NCI-H82 treated with DMSO at 0.1 percent for 48 hours (cell line): ENCODE data around the gene CETP.
"Not testable (repeated sequence)": the region's sequence is repeated elsewhere in the genome, so short reads cannot be mapped to it uniquely, and the experiment has no call there.

Experiments used
- DNase-seq: peaks from one replicate; lab custom pipeline; 2025; ENCODE audit not compliant: unreplicated experiment; lab: John Stamatoyannopoulos, UW

The CETP gene

DNA sequence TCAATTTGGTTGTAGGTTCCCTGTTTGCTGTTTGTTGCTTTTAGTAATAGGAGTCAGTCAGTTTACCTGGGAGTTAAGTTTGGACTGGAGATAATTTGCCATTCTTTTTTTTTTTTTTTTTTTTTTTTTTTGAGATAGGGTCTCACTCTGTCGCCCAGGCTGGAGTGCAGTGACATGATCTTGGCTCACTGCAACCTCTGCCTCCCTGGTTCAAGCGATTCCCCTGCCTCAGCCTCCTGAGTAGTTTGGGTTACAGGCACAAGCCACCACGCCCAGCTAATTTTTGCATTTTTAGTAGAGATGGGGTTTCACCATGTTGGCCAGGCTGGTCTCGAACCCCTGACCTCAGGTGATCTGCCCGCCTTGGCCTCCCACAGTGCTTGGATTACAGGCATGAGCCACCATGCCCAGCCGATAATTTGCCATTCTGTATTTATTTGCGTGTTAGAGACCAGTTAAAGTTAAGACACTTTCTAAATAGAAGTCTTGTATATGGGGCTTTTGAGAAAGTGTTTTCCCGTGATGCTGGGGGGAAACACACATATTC is 27.1 kb upstream of the CETP start:
- not testable (repeated sequence) for DNase-seq

DNA sequence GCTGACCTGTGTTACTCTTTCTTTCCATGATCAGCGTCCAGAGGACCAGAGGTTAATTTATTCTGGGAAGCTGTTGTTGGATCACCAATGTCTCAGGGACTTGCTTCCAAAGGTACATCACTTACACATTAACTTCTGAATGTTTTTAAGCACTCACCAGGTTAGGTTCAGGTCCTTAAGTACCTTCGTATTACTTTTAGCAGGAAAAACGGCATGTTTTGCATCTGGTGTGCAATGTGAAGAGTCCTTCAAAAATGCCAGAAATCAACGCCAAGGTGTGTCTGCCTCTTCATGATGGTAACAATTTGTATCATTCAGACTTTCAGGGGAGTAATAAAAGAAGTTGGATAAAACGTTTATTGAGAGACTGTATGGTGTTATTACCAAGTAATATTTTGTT is 26.5 kb upstream of the CETP start:
- no peak for DNase-seq

DNA sequence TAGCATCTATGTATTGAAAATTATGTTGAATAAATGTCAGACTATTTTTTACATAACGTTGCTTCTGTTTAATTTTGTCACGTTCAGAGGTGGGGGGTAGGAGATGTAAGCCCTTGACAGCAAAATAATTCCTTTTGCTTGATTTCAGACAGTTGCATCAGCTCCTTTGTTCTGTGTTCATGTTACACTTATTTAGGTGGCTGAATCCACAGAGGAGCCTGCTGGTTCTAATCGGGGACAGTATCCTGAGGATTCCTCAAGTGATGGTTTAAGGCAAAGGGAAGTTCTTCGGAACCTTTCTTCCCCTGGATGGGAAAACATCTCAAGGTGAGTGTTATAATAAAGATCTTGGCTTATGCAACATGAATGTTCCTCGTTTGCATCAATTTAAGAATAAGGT is 25.3 kb upstream of the CETP start:
- no peak for DNase-seq

DNA sequence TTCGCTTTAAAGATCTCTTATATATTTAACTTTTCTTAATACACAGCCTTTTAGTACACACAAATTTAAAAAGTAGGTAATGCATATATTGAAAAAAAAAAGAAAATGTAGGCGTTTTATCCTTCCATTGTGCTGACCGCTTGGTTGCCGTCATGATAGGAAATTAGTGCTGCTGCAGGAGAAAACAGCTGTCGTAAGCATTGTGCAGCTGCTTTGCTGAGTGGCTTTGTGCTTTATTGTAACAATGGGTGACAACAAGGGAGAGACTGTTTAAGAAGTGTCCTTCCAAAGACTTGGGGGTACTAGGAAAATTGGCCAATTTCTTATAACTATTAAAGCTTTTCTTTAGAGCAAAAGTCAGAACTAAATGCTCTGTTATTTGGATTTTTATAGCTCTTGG is 24.8 kb upstream of the CETP start:
- no peak for DNase-seq

DNA sequence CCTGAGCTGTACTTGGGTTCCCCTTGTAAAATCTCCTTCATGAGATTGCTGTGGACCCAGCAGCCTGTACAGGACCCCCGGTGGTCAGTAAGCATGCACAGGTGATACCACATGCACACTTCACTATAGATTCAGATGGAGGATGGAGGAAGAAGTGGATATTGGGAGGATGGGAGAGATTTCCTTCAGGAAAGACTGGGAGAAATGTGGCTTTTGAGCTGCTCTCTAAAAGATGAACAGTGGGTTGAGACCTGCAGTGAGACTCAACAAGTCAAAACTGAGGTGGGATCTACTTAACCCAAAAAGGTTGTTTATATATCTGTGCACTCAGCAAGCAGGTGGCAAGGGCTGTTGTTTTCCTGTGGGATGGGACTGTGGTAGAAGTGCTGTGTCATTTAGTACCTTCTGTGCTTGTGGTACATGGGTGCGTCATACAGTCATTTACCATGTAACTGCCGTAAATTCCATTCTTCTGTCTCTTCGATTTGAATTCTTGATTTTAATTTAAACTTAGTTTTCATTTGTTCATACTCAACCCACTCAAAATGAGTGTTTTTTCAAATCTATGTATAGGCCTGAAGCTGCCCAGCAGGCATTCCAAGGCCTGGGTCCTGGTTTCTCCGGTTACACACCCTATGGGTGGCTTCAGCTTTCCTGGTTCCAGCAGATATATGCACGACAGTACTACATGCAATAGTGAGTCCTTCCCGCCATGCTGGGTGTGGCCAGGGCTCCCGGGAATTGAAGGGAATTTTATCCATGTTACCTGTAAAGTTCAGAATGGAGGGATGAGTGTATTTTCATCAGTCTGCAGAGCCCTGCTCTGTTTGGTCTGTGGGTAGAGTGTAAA is 22.9 kb upstream of the CETP start:
- DNase-seq, result no peak

DNA sequence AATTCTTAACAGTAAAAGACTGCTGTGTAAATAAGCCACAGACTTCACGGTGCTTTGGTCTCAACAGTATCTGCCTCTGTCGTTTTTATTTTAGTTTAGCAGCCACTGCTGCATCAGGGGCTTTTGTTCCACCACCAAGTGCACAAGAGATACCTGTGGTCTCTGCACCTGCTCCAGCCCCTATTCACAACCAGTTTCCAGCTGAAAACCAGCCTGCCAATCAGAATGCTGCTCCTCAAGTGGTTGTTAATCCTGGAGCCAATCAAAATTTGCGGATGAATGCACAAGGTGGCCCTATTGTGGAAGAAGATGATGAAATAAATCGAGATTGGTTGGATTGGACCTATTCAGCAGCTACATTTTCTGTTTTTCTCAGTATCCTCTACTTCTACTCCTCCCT is 21.9 kb upstream of the CETP start:
- no peak for DNase-seq

DNA sequence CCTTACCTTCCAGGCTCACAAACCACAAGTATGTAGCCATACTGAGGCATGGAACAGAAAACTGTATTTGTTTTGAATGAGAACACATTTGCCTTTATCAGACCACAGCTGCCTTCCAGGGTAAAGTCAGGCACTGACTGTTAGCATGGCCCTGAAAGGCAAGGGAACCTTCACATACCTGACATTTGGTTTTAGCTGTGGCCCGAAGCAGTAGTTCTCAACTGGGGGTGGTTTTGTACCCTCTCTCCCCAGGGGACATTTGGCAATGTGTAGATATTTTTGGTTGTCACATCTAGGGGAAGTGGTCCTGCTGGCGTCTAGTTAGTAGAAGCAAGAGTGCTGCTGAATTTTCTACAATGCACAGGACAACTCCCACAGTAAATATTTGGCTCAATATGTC is 20.7 kb upstream of the CETP start:
- DNase-seq, result no peak

DNA sequence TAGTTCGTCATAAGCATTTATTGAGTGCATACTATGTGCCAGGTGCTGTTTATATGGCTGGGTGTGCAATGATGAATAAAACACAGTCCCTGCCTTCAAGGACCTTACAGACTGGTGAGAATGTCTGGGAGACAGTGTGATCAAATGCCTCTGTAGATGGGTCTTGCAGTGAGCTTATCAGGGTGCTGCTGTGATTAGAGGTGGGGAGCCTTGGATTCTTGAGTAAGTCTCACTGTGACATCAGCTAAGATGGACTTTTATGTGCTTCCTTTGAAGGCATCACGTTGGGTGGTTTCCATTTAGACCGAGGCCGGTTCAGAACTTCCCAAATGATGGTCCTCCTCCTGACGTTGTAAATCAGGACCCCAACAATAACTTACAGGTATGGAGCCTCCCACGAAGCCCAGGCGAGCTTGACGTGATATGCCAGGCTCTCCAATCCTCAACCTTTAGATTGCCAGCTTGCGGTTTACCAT is 19.9 kb upstream of the CETP start:
- no peak for DNase-seq

DNA sequence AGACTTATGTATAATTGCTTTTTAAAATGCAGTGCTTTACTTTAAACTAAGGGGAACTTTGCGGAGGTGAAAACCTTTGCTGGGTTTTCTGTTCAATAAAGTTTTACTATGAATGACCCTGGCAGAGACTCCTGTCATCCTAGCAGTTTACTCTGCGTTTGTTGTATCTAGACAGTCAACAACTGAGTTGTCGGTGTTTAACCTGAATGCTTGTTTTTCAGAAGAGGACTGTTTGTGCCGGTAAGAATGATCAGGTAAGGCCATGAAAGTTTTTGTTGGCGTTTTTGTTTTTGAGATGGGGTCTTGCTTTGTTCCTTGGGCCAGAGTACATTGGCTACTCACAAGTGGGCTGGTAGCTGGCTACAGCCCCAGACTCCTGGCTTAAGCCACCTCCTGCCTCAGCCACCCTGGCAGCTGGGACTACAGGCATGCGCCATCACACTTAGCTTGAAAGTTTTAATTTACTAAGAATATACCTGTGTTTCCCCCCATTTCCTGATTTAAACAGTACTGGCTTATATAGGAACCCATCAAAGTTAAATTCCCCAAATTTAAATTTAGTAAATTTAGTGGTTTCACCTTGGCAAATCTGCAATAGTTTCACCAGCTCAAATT is 17.9 kb upstream of the CETP start:
- DNase-seq, result no peak

DNA sequence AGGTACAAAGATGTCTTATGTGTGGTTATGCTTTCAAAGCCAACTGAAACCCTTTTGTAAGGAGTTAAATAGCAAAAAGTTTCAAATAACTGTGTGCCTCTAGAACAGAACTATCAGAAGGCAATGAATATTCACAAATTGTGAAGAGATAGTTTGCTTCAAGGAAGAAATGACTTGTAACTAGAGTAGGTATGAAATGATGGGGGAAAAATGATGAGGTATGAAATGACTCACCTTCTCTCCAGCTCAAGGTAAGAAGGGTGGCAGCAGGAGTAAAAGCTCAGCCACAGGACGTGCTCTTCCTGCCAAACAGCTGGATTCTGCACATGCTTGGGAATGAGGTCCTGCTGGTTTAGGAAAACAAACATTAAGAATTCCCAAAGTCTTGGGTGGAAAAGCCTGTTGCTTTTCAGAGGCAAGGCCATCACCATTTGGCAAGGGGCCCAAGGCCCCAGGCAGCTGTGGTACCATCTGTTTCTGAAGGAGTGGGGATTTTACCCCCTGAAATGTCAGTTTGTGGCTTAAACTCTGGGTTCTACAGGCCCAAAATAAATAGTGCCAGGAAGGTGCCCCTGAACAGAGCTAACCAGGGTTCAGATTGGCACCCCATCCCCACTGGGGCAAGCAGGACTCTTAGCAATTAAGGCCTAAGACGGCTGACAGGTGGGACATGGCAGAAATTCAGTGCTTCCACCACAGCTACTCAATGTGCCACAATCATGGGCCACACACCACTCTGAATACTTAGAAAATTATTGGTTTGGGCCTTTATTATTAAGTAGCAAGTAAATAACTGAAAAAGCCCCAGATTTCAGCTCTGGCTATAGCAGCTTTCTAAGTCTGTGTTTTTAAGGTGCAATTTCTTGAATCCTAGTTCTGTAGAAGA is 16.6 kb upstream of the CETP start:
- DNase-seq, result no peak

DNA sequence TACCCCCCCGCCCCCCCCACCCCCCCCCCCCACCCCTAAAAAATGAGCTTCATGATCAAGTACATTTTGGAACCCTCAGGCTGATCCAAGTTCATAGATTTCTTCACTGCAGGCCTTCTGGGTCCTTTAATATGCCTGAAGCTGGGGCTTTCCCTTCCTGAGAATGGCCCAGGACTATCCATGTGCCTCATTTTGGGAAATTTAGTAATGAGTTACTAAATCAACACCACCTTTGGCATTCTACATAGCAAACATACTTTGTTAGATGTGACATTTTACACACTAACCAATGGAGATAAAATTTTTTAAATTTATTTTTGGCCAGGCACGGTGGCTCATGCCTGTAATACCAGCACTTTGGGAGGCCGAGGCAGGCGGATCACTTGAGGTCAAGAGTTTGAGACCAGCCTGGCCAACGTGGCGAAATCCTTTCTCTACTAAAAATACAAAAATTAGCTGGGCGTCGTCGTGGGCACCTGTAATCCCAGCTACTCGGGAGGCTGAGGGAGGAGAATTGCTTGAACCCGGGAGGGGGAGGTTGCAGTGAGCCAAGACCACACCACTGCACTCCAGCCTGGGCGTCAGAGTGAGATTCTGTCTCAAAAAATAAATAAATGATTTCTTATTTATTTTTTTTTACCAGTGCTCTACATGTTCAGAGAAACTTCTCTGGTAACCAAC is 15.8 kb upstream of the CETP start:
- DNase-seq, result no peak

DNA sequence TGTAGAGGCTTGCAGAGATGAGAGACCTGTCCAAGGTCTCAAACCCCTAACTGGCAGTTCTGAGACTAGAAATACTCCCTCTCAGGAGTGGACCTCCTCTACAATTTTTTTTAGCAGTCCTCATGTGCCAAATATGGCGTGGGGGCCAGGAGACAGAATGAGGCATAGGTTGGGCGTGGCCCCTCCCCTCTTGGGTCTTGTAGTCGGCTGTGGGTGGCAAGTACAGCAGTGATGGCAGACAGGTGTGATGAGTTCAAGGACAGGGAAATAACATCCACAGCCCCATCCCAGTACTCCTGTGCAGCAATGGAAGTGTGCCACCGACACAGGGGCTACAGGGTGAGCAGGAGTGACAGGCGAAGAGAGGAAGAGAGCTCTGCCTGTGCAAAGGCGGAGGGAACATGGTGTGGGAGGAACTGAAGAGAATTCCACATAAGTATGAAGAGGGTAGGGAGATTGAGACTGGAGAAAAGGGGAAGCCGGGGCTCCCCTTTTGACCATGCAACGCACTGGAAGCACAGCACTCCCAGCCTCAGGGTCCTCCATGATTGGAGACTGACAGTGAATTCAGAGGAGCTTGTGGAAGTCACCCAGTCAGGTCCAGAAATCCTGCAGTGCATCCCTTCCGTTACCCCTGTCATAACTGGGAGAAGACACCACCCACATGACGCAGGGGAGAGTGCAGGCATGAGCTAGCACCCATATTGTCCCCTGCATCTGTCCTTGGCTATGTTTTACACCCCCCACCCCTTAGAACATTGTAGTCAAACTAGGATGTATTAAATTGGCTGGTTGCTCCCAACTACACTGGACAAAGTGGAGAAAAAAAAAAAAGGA is 14.8 kb upstream of the CETP start:
- DNase-seq, result no peak

DNA sequence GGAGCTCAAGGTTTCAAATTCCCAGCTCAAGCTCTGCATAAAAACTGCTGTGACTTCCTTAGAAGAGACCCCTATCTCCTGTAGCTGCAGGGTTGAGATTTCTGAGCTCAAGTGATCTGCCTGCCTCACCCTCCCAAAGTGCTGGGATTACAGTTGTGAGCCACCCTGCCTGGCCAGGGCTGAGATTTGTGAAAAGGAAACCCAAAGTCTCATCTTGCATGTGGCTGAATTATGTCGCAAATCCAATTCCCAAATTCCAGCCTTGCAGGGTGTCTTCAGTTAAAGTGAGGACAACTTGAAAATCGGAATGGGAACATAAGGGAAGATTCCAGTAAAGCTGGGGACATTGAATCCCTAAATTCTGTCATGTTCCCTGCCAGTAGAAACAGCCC is 14.2 kb upstream of the CETP start:
- DNase-seq, result no peak

DNA sequence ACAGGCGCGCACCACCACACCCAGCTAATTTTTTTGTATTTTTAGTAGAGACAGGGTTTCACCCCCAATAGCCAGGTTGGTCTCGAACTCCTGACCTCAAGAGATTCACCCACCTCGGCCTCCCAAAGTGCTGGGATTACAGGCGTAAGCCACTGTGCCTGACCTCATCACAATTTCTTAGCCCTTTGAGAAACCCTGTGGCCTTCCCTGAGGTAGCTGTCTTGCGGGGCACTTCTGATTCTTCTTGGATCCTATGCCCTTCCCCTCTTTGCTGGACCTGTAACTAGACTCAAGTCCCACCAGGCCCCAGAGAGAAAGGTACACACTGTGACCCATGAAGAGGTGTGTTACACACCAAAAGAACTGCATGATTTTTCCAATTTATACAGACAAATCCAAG is 13.5 kb upstream of the CETP start:
- DNase-seq, result no peak

DNA sequence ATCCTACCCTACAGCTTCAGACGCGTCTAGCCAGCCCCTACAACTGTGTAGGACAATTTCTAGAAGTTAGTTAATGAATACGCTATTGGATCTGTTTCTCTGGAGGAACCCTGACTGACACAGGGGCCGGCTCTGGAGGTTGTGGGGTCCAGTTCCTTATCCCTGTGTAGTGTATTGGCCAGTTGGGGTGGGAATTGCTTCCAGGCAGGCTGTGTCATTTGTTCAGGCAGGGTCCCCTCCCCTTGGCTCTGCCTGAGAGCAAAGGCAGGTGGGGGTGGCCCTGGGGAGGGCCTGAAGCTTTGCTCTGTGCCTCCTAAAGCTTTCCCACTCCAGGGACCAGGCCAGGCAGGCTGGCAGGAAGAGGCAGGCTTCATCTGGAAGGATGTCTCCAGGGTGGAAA is 11.7 kb upstream of the CETP start:
- DNase-seq, result no peak

DNA sequence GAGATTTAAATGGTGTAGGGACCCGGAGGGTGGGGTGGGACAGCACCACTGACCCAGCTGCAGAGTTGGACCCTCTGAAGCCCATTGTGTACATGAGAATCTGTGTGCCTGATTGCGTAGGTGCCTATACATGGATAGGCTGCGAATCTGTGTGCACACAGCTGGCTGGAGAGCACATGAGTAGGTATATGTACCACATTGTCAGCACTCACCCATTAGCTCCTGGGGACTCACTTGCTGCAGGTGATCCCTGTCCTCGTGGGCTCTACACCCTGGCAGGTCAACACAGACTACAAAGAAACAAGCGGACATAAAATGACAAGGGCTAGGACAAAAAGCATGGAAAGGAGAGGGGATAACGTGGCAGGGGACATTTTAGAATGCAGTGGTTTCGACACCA is 11.3 kb upstream of the CETP start:
- DNase-seq, result no peak

DNA sequence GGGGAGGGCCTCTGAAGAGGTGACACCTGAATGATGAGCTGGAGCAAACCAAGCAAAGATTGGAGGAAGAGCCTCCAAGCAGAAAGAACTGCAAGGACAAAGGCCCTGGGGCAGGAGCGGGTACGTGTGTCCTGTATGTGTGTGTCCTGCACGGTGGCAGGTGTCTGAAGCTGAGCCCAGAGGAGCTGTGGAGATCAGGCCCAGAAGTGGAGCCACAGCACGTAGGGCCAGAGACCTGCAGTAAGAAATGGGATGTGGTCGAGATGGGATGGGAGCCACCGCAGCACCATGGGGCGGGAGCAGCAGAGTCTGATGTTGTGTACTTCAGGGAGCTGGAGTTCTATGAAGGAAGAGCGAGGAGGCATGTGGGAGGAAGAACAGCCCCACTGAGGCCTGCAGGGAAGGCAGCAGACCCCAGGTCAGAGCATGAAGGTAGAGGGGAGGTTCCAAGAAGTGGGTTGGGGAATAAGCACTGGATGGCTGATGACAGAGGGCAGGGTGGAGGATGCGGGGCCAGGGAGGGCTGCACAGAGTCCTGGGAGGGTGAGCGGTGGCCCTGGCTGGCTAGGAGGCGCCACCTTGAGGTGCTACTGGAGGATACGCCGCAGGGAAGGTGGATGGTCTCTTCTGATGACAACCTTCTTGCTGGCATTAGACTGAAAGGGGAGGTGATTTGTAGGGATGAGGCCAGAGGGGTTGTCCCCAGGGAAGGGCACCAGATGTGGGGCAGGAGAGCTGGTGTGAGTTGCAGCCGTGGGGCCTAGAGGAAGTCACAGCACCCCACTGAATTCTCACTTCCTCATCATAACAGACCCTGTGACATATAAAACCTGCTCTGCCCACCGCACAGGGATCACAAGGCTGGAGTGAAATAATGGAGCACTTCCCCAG is 10.6 kb upstream of the CETP start:
- DNase-seq, result peak; percentile 16

DNA sequence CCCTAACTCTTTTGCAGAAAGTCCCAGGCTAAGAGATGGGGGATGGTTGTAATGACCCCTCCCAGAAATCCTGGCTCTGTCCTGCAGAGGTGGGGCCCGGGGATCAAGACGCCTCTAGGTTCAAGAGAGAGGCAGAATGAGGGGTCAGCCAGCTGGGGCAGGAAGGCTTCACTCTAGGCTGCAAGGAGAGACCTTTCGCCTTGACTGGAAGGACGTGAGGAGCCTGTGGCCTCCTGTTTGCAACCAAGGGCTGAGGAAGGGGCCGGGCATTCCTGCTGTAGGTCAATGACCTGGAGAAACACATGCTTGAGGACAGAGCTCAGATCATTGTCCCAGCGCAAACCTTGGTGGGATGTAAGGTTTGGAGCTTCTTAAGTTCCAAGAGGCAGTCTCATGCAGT is 8.7 kb upstream of the CETP start:
- DNase-seq, result no peak

DNA sequence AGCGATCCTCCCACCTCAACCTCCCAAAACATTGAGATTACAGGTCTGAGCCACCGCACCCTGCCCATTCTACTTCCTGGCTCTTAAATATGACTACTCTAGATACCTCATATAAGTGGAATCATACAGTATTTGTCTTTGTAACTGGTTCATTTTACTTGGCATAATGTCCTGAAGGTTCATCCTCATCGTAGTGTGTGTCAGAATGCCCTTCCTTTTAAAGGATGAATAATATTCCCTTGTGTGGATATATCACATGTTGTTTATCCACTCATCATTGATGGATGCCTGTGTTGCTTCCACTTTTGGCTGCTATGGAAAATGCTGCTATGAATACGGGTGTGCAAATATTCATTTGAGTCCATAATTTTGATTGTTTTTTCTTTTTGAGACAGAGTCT is 5.7 kb upstream of the CETP start:
- no peak for DNase-seq
